ENCODE measurements around the gene TMEM184A. TPM values are rescaled to one million over a fixed set of nuclear protein-coding genes. Genes with fewer than 3 reads are reported as not detected.

TMEM184A gene
- 6.7 to 13.2 TPM (median 9.5 TPM) in 5 replicates for total RNA-seq (2022; extraction: Qiagen RNA extraction; ENCODE audit: low read depth)

GRCh38 chr7:1555813-1556543, at the start of gene TMEM184A:
Gene TMEM184A (minus strand): TSS chr7:1556205. CDS start chr7:1555484, 721 bp downstream.

GRCh38 chr7:1569833-1570632, 14.0 kb upstream of the TMEM184A start, which contains the start of gene PSMG3:
Gene PSMG3 (minus strand): TSS chr7:1570032. CDS start chr7:1569339, 693 bp downstream.

GRCh38 chr7:1503816-1504775, 51.9 kb downstream of the TMEM184A start, which contains the start of gene INTS1:
Gene INTS1 (minus strand): TSS chr7:1504389. CDS start chr7:1503960, 429 bp downstream.

Other genes with a start within 250 kb of the TMEM184A start
- gene MICALL2, start 96.7 kb downstream of the TMEM184A start, total RNA-seq (2022; extraction: Qiagen RNA extraction; ENCODE audit: low read depth): 18.7 to 28.9 TPM (median 25.9 TPM) in 5 replicates
- 44.1 to 57.7 TPM (median 54.2 TPM) in 5 replicates for gene INTS1, start 51.8 kb downstream of the TMEM184A start, total RNA-seq (2022; extraction: Qiagen RNA extraction; ENCODE audit: low read depth)
- gene MAFK, start 25.5 kb downstream of the TMEM184A start, total RNA-seq (2022; extraction: Qiagen RNA extraction; ENCODE audit: low read depth): 42.4 to 73.2 TPM (median 67.2 TPM) in 5 replicates
- 85.5 to 105 TPM (median 100 TPM) in 5 replicates for gene PSMG3, start 13.8 kb upstream of the TMEM184A start, total RNA-seq (2022; extraction: Qiagen RNA extraction; ENCODE audit: low read depth)
- 0.22 to 0.38 TPM (median 0.38 TPM) in 5 replicates for gene ELFN1, start 114.1 kb upstream of the TMEM184A start, total RNA-seq (2022; extraction: Qiagen RNA extraction; ENCODE audit: low read depth)

All from A549 treated with GW870086 at 1 μM for 4 hours (cell line).